KOPT-K1 (cell line): ENCODE data around the gene LRRK2.
"Not testable (repeated sequence)": the region's sequence is repeated elsewhere in the genome, so short reads cannot be mapped to it uniquely, and the experiment has no call there.

Experiments used
- H3K27ac ChIP-seq: fragments of 200-600 bp; sonication (generic); 2 replicates; pipeline ENCODE4 v1.5.1; 2016; ENCODE audit warnings: antibody characterized with exemption, mild to moderate bottlenecking, low read depth, low read length; ENCODE audit not compliant: poor library complexity, severe bottlenecking
- H3K36me3 ChIP-seq: fragments of 200-600 bp; sonication (generic); 2 replicates; pipeline ENCODE4 v1.5.1; 2017; ENCODE audit warnings: antibody characterized with exemption, mild to moderate bottlenecking, low read length, moderate library complexity; ENCODE audit not compliant: insufficient read depth
- H3K9me3 ChIP-seq: fragments of 200-600 bp; sonication (generic); 2 replicates; pipeline ENCODE4 v1.5.1; 2017; ENCODE audit warnings: antibody characterized with exemption, low read length, mild to moderate bottlenecking; ENCODE audit not compliant: insufficient read depth, poor library complexity, severe bottlenecking

LRRK2 gene

DNA sequence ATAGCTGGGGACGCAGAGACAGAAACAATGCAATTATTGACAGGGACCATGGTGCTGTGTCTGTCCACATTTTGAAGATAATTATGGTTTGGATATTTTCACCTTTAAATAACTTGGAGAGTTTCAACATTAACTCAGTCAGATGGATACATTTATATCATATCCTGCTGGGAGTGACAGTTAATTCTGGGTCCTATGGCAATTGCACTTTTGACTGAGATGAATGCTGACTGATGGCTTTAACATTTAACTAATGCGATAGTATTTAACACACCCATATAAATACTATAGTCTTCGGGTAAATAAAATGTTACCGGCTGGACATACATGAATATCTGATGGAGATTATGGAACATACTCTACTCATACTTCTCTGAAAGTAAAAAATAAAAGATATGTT is 118.3 kb downstream of the LRRK2 start:
- H3K9me3 ChIP-seq = no peaks in the 10 kb centered on the region
- no peak overlapping the region for H3K27ac ChIP-seq
- no peaks in the 10 kb centered on the region for H3K36me3 ChIP-seq

DNA sequence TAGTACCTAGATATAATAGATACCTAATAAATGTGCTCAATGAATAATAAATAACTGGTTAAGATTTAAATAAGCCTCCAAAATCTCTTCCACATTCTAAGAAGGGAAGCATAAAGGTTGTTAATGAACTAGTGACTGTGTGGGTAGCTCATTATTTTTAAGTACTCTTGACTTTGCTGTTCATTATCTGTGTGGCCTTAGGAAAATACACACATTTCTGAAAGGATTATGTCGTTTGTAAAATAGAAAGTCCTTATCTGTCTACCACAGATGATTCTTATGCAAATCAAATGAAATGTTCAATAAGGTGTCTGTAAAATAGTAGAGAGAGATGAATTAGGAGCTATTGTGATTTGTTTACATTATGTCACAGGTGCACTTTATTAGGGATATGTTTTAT is 119.5 kb downstream of the LRRK2 start:
- Histone ChIP-seq H3K36me3 (no peaks in the 10 kb centered on the region), H3K27ac (no peak overlapping the region), H3K9me3 (no peaks in the 10 kb centered on the region)

DNA sequence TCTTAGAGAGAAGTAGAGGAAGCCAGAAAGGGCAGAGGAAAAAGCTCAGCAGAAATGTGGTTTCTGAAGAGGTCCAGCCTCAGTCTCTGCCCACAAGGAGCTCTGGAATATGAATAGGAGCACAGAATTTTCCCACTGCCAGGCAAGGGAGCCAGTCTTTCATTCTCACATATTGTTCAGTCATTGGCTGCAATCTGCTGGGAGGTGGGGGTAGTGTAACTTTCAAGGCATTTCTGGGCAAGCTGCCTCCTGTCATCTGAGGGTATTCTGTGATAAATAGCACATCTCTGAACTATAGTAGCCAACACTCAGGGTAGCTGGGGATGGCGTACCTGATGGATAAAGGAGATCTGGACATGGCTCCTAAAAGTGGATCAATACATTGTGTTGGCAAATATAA is 127.2 kb downstream of the LRRK2 start:
- no peaks in the 10 kb centered on the region for H3K9me3 ChIP-seq
- H3K36me3 ChIP-seq = no peaks in the 10 kb centered on the region
- H3K27ac ChIP-seq = no peak overlapping the region

DNA sequence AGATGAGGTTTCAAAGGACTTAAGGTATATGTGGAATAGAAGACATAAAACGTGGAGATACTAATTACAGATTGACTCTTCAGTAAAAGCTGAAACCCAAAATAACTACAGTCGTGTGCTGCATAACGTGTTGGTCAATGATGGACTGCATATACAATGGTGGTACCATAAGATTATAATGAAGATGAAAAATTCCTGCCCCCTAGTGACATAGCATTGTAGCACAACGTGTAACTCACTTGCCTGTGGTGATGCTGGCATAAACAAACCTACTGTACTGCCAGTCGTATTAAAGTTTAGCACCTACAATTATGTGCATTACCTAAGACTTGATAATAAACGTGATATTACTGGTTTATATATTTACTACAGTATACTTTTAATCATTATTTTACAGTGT is 150.3 kb downstream of the LRRK2 start:
- no peaks in the 10 kb centered on the region for H3K36me3 ChIP-seq
- no peaks in the 10 kb centered on the region for H3K9me3 ChIP-seq
- no peak overlapping the region for H3K27ac ChIP-seq

DNA sequence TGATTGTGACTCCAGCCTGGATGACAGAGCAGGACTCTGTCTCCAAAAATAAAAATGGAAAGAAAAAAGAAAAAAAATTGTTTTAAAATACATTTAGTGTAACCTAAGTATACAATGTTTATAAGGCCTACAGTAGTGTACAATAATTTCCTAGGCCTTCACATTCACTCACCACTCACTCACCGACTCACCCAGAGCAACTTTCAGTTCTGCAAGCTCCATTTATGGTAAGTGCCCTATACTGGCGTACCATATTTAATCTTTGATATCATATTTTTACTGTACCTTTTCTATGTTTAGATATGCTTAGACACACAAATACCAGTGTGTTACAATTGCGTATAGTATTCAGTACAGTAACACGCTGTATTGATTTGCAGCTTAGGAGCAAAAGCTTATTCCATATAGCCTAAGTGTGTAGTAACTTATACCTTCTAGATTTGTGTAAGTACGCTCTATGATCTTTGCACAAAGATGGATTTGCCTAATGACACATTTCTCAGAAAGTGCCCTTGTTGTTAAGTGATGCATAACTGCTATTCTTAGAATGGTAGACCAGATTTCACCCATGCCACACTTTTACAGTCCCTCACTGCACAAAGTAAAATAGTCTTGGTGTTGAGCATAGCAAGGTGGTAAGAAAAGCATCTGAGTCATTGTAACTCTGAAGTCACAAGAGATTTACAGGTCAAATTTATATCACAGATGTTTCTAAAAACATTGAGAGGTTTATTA is 151.9 kb downstream of the LRRK2 start:
- no peaks in the 10 kb centered on the region for H3K9me3 ChIP-seq
- no peaks in the 10 kb centered on the region for H3K36me3 ChIP-seq
- H3K27ac ChIP-seq = no peak overlapping the region

DNA sequence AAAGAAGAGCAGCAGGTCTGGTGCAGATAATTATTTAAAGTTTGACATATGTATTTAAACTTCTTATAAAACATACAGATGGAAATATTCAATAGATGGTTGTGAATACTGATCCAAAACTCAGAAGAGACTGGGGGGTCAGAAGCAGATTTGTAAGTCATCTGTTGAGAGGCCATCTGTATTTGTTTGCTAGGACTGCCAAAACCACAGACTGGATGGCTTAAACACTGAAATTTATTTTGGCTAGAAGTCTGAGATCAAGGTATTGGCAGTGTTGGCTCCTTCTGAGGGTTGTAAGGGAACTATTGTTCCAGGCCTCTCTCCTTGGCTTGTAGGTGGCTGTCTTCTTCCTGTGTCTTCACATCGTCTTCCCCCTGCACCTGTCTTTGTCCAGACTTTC is 153.9 kb downstream of the LRRK2 start:
- no peaks in the 10 kb centered on the region for H3K9me3 ChIP-seq
- no peak overlapping the region for H3K27ac ChIP-seq
- no peaks in the 10 kb centered on the region for H3K36me3 ChIP-seq

DNA sequence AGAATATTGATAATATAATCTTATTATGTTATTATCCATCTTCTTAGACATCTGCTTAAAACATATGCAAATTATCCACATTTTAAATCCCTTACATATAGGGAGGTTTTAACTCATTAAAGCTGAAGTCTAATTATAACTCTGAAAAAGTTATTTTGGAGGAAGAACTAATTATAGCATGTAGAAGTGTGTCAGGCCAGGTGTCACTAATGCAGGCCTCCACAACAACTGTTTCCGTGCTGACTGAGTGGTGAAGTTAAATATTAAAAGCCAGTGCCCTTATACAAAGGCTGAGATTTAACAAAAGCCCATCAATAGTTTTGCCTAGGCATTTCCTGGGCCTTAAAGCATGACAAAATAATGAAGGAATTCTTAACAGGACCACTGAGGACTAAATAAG is 157.4 kb downstream of the LRRK2 start:
- Histone ChIP-seq H3K27ac (no peak overlapping the region), H3K9me3 (no peaks in the 10 kb centered on the region), H3K36me3 (no peaks in the 10 kb centered on the region)

DNA sequence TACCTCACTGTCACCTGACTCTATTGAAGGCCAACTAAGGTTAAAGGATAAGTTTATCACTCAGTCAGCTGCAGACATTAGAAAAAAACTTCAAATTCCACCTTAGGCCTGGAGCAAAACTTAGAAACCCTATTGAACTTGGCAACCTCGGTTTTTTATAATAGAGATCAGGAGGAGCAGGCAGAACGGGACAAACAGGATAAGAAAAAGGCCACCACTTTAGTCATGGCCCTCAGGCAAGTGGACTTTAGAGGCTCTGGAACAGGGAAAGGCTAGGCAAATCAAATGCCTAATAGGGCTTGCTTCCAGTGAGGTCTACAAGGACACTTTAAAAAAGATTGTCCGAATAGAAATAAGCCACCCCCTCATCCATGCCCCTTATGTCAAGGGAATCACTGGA is 162.5 kb downstream of the LRRK2 start:
- H3K36me3 ChIP-seq, H3K9me3 ChIP-seq, H3K27ac ChIP-seq: not testable (repeated sequence)

DNA sequence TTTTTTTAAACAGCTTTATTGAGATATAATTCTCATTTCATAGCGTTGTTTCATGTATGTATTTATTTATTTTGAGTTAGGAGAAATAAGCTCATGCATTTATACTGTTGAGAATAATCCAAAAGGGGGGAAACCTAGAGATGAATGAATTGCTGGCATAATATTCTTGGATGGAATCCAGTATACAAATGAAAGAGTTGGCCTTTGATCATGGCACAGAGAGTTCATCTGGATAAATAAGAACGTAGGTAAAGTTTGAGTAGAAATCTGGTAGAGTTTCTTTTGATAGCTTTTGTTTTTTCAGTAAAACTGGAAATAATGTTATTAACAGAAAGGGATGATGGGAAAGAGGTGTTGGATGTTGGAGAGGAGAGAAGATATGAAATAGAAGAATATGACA is 166.2 kb downstream of the LRRK2 start:
- Histone ChIP-seq H3K27ac (no peak overlapping the region), H3K36me3 (no peaks in the 10 kb centered on the region)

DNA sequence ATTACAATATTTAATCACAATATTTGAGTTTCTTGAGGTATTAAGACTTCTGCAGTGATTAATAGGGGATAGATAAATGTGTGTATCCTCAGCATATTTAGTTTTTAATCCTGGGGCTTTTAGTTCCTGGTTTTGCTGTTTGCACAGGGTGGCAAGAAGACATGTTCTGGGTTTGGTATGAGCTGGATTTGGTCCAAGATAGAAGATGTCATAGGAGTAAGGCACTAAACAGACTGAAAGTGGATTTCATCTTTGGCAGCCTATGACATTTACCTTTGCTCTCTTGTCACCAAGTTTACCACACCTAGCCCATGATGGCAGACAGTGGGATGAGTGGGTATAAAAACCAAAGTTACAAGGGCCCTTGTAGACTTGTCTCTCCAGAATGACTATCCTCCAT is 168.2 kb downstream of the LRRK2 start:
- Histone ChIP-seq H3K9me3 (no peaks in the 10 kb centered on the region), H3K27ac (no peak overlapping the region), H3K36me3 (no peaks in the 10 kb centered on the region)

More for the DNA sequence above, 166.2 kb downstream of the LRRK2 start:
- H3K9me3 ChIP-seq = no peaks in the 10 kb centered on the region

DNA sequence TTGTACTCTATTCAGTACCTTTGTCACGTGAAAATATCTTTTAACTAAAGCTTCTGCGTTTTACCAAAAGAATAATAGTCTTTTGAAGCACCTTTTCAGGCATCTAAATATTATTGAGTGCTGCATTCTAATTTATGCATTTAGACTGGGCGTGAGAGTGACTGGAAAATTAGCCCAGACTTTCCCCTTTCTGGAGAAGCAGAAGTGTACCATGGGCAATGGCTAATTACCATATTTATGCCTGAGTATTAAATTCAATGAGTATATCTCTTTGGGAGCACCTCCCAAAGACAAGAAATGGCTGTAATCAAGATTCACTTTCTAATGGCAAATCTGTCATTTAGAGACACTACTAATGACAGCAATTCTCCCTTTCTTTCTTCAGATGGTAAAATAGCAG is 174.9 kb downstream of the LRRK2 start:
- no peaks in the 10 kb centered on the region for H3K9me3 ChIP-seq
- no peak overlapping the region for H3K27ac ChIP-seq
- no peaks in the 10 kb centered on the region for H3K36me3 ChIP-seq

DNA sequence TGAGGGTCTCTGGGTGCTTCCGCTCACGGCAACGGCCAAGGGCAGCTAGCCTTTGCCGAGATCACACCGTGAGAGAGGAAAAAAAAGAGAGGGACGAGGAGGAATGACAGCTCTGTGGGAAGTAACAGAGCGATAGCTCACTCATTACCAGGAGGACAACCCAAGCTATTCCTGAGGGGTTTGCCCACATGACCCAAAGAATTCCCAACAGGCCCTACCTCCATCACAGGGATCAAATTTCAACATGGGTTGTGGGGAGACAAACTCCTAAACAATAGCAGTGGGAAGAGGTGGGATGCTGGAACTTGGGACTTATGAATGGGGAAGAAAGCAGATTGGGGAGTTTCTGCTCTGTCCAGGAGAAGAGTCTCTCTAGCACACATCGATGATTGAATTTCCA is 180.6 kb downstream of the LRRK2 start:
- H3K9me3 ChIP-seq = no peaks in the 10 kb centered on the region
- H3K36me3 ChIP-seq = no peaks in the 10 kb centered on the region
- H3K27ac ChIP-seq = no peak overlapping the region
